Epithelial cell of esophagus (primary cell): ENCODE measurements around the gene NARS2.

Source experiments
- DNase-seq: peaks from one replicate; pipeline ENCODE4 v3.0.0; 2010; ENCODE audit warnings: low read depth
- H3K4me3 ChIP-seq: 2 replicates; pipeline ENCODE4 v1.5.1; 2011; ENCODE audit warnings: mild to moderate bottlenecking, low read length, control low read depth
- TF ChIP-seq, protein P1 (sequence below): IDR thresholded peaks from 2 replicates; pipeline ENCODE4 v1.5.1; 2011; ENCODE audit warnings: low read depth, mild to moderate bottlenecking, low read length, control low read depth, inconsistent platforms; ENCODE audit not compliant: insufficient read depth; ENCODE audit errors: missing control alignments

Gene NARS2

GRCh38 chr11:78510025-78510596 lies 64.6 kb downstream of the NARS2 start:
- no peak for DNase-seq
- TF ChIP-seq, protein P1, sequence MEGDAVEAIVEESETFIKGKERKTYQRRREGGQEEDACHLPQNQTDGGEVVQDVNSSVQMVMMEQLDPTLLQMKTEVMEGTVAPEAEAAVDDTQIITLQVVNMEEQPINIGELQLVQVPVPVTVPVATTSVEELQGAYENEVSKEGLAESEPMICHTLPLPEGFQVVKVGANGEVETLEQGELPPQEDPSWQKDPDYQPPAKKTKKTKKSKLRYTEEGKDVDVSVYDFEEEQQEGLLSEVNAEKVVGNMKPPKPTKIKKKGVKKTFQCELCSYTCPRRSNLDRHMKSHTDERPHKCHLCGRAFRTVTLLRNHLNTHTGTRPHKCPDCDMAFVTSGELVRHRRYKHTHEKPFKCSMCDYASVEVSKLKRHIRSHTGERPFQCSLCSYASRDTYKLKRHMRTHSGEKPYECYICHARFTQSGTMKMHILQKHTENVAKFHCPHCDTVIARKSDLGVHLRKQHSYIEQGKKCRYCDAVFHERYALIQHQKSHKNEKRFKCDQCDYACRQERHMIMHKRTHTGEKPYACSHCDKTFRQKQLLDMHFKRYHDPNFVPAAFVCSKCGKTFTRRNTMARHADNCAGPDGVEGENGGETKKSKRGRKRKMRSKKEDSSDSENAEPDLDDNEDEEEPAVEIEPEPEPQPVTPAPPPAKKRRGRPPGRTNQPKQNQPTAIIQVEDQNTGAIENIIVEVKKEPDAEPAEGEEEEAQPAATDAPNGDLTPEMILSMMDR, result no peak
- H3K4me3 ChIP-seq, result no peak overlapping the region

GRCh38 chr11:78504708-78505107 lies 70.0 kb downstream of the NARS2 start:
- H3K4me3 ChIP-seq, result no peak overlapping the region
- DNase-seq, result no peak
- TF ChIP-seq, protein P1, result no peak

GRCh38 chr11:78504181-78504580 lies 70.5 kb downstream of the NARS2 start:
- no peak overlapping the region for H3K4me3 ChIP-seq
- DNase-seq, result no peak
- TF ChIP-seq, protein P1, result no peak

DNA sequence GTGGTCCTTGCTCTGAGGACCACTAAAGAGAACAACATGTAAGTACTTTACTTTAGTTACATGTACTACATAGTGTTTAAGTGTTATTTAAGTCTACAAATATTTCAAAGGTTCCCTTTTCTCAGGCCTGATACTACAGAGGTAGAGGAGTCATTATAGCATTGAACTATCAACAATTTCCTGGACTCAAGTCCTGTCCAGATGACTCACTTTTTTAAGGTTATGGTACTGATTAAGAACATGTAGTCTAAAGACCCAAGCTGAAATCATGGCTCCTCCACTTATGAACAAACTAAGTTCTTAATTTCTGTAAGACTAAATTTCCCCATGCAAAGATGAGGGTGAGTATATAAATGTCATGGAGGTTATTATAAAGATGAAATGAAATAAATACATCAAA lies 74.7 kb downstream of the NARS2 start:
- DNase-seq, result peak; percentile 9
- TF ChIP-seq, protein P1, result no peak
- H3K4me3 ChIP-seq, result no peak overlapping the region

GRCh38 chr11:78497293-78497692 lies 77.4 kb downstream of the NARS2 start:
- H3K4me3 ChIP-seq, result no peak overlapping the region
- TF ChIP-seq, protein P1, result no peak
- no peak for DNase-seq

DNA sequence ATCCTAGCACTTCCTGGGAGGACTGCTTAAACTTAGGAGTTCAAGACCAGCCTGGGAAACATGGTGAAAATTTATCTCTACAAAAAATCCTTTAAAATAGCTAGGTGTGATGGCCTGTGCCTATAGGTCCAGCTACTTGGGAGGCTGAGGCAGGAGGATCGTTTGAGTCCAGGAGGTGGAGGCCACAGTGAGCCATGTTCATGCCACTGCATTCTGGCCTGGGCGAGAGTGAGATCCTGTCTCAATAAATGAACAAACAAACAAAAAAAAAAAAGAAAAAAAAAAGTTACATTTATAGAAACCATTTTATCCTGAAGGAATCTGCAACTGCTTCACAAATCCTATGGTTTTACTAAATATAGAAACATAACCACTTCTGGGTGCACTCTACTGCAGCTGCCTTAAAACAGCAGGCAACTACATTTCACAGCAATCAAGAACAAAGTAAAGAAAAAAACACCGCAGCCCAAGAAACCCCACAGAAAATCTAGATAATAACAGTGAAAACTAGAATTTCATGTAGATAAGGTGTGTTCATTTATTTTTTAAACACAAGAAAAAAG lies 81.2 kb downstream of the NARS2 start:
- TF ChIP-seq, protein P1, result no peak
- no peak for DNase-seq
- no peak overlapping the region for H3K4me3 ChIP-seq

- TF ChIP-seq, protein P1, result no peak
- DNase-seq, result no peak
- H3K4me3 ChIP-seq, result no peak overlapping the region
Measured at GRCh38 chr11:78492973-78493372, 81.7 kb downstream of the NARS2 start.
